SK-N-MC (cell line): Measurements from ENCODE around the gene TMEM38A.

ENCODE experiments used
- EZH2 ChIP-seq: fragments of 200-600 bp; sonication (generic); IDR thresholded peaks from one replicate; pipeline ENCODE4 v1.6.1; 2017; ENCODE audit warnings: antibody characterized with exemption
- FOXP2 ChIP-seq: optimal IDR thresholded peaks from 2 replicates; pipeline ENCODE3; 2011; ENCODE audit warnings: mild to moderate bottlenecking, moderate library complexity; ENCODE audit not compliant: insufficient read depth; ENCODE audit errors: extremely low read length, control extremely low read depth
- POLR2AphosphoS5 ChIP-seq: IDR thresholded peaks from 2 replicates; pipeline ENCODE4 v1.6.1; 2012; ENCODE audit warnings: mild to moderate bottlenecking, low read depth, low read length, borderline replicate concordance

GRCh38 chr19:16671652-16672274 is 10.8 kb downstream of the TMEM38A start:
- TF ChIP-seq POLR2AphosphoS5 (no peak), EZH2 (no peak), FOXP2 (no peak)
